Activated B cell treated with CpG ODN at 0.5 μM for 24 hours (primary cell): ENCODE results near the gene POLR2M. TPM values are rescaled to one million over a fixed set of nuclear protein-coding genes. Genes with fewer than 3 reads are reported as not detected.

Source experiments
- ATAC-seq: fragments of 200-7000 bp; cut with Tn5 transposase; one replicate; pipeline ENCODE4 v1.10.0; 2021; ENCODE audit warnings: low read depth, mild to moderate bottlenecking, moderate library complexity
- CTCF ChIA-PET: fragments of 350-600 bp; sonication (Branson Sonifier 250); formaldehyde crosslinking; loops from one replicate; lab custom pipeline; 2021; ENCODE audit warnings: antibody characterized with exemption; lab: Charles Lee
- POLR2A ChIA-PET: fragments of 350-600 bp; sonication (Branson Sonifier 250); formaldehyde crosslinking; loops from one replicate; lab custom pipeline; 2021; ENCODE audit warnings: antibody characterized with exemption; lab: Charles Lee
- DNase-seq: peaks from one replicate; pipeline ENCODE4 v3.0.0; 2022
- H3K27ac Mint-ChIP-seq: one replicate; pipeline ENCODE4 v1.8.0; 2020; ENCODE audit warnings: mixed read lengths
- H3K27me3 Mint-ChIP-seq: one replicate; pipeline ENCODE4 v1.8.0; 2021; ENCODE audit warnings: mixed read lengths
- H3K36me3 Mint-ChIP-seq: one replicate; pipeline ENCODE4 v1.8.0; 2021; ENCODE audit warnings: low read depth, mixed read lengths
- H3K4me1 Mint-ChIP-seq: one replicate; pipeline ENCODE4 v1.8.0; 2021; ENCODE audit warnings: mixed read lengths
- H3K4me3 Mint-ChIP-seq: one replicate; pipeline ENCODE4 v1.8.0; 2020; ENCODE audit warnings: mild to moderate bottlenecking, mixed read lengths
- H3K9me3 Mint-ChIP-seq: one replicate; pipeline ENCODE4 v1.8.0; 2020; ENCODE audit warnings: mixed read lengths
- intact Hi-C: fragments of 100-400 bp; cut with micrococcal nuclease; formaldehyde crosslinking; loops from one replicate; pipeline ENCODE4 v1.15.1; 2024
- total RNA-seq: library from RNA; stranded (reverse); gene quantifications from 2 replicates; pipeline ENCODE4 v1.2.3, GENCODE V29; 2022
- TF ChIP-seq, protein P1 (sequence below): fragments of 200-600 bp; IDR thresholded peaks from one replicate; pipeline ENCODE4 v1.8.0; 2022; ENCODE audit warnings: antibody characterized with exemption, mild to moderate bottlenecking

The POLR2M gene
- total RNA-seq, 1 donor from 2014 or later = 65.2 TPM

DNA sequence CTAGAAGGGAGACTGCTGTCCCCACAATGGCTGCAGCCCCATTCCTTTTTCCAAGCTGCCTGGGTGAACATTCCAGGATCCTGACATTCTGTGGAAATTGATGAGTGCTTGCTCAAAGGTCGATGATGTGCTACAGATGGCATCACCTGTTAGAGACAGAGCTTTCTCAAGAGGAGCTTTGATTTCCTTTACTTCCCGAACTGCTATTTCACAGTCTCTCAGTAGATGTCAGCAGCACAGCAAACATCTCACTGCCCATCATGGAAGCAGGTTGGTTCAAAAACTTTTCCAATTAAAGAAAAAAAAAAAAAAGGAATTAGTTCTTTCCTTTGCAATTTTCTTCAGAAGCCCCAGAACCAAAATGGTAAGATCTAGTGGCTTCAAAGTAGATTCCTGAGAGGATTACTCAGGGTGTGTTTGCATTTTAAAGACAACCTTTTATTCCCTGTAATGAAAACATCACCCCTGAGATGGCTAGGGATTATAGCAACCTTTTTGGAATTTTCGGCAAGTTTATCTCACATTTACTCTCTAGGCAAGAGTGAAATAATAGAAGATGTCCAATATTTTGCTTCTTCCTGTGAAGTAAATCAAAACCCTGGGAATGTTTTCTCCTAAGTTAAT, 44.8 kb downstream of the POLR2M start:
- Mint-ChIP-seq H3K4me3 (no peak overlapping the region), H3K4me1 (no peaks in the 10 kb centered on the region), H3K27me3 (no peaks in the 10 kb centered on the region), H3K36me3 (no peaks in the 10 kb centered on the region), H3K27ac (no peak overlapping the region), H3K9me3 (no peaks in the 10 kb centered on the region)
- TF ChIP-seq, protein P1, sequence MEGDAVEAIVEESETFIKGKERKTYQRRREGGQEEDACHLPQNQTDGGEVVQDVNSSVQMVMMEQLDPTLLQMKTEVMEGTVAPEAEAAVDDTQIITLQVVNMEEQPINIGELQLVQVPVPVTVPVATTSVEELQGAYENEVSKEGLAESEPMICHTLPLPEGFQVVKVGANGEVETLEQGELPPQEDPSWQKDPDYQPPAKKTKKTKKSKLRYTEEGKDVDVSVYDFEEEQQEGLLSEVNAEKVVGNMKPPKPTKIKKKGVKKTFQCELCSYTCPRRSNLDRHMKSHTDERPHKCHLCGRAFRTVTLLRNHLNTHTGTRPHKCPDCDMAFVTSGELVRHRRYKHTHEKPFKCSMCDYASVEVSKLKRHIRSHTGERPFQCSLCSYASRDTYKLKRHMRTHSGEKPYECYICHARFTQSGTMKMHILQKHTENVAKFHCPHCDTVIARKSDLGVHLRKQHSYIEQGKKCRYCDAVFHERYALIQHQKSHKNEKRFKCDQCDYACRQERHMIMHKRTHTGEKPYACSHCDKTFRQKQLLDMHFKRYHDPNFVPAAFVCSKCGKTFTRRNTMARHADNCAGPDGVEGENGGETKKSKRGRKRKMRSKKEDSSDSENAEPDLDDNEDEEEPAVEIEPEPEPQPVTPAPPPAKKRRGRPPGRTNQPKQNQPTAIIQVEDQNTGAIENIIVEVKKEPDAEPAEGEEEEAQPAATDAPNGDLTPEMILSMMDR = no peak
- ATAC-seq (no peak), DNase-seq (no peak)
- intact Hi-C loops = no loop called here
- CTCF ChIA-PET = interaction anchor here (1.1 kb wide), 1 partner anchor 109 kb away, joined by 3 read pairs; no protein-coding TSS in a partner anchor
- POLR2A ChIA-PET = no interaction called here

DNA sequence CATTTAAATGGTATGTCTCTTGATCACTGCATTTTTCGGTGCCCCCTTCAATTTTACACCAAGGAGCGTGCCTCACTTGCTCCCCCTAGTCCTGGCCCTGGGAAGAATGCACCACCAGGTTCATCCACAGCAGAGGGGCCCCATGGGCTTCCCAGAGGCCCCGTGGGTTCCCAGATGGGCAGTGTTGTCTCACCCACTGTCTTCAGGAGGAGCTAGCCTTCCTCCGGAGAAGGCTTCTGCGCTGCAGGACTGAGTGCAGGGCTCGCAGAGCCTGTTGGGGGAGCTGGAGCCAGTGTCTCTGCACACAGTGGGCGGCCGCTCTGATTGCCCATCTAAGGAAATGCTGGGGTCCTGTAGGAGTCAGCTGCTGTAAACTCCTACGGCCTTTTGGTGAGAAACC, 45.9 kb downstream of the POLR2M start:
- Mint-ChIP-seq H3K4me1 (no peaks in the 10 kb centered on the region), H3K36me3 (no peaks in the 10 kb centered on the region), H3K27ac (no peak overlapping the region), H3K9me3 (no peaks in the 10 kb centered on the region), H3K4me3 (no peak overlapping the region), H3K27me3 (no peaks in the 10 kb centered on the region)
- ChIA-PET CTCF (no interaction called here), POLR2A (no interaction called here)
- TF ChIP-seq, protein P1 = no peak
- ATAC-seq (no peak), DNase-seq (no peak)
- intact Hi-C loops = no loop called here

DNA sequence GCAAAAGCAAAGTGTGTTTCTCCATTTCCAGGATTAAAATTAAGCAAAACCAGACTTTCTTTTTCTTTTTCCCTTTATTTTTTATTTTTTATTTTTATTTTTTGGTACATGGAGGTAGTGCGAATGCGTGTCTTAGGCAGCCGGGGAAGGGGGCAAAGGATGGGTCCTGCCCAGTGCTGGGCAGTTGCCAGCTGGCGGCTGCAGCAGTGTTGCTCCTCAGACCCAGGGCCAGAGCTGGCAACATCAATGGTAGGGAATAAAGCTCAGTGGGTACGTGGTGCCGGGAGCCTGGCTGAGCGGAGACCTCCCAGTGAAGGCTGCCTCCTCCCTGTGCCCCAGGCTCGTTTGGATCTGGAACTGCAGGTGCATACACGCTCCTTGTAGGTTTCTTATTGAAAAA, 46.3 kb downstream of the POLR2M start:
- no peak for DNase-seq
- intact Hi-C loops = no loop called here
- no peak overlapping the region for H3K27ac Mint-ChIP-seq
- POLR2A ChIA-PET = no interaction called here
- no peak for ATAC-seq
- H3K36me3 Mint-ChIP-seq = no peaks in the 10 kb centered on the region
- CTCF ChIA-PET = no interaction called here
- H3K4me1 Mint-ChIP-seq = no peaks in the 10 kb centered on the region
- H3K9me3 Mint-ChIP-seq = no peaks in the 10 kb centered on the region
- no peak overlapping the region for H3K4me3 Mint-ChIP-seq
- H3K27me3 Mint-ChIP-seq = no peaks in the 10 kb centered on the region
- TF ChIP-seq, protein P1 = no peak

DNA sequence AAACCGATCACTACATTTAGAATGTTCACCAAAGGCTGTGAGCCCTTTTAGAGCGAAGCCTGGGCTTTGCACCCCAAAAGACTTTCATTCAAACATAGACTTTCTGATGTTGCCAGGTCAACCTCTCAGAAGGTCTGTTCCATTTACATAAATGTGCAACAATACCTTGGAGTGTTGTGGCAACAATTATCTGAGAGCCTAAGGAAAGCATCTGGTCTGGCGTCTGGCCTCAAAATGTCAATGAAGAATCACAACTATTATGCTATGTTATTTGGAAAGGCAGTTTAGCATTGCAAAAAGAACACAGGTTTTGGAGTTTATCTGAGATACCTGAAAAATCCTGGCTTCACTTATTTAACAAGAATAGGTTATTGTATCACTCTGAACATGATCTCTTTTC, 50.0 kb downstream of the POLR2M start:
- intact Hi-C loops = no loop called here
- DNase-seq (no peak), ATAC-seq (no peak)
- ChIA-PET POLR2A (no interaction called here), CTCF (no interaction called here)
- no peaks in the 10 kb centered on the region for H3K36me3 Mint-ChIP-seq
- TF ChIP-seq, protein P1 = no peak
- no peak overlapping the region for H3K27ac Mint-ChIP-seq
- H3K27me3 Mint-ChIP-seq = peaks cover 2% of the 10 kb centered on the region
- no peaks in the 10 kb centered on the region for H3K9me3 Mint-ChIP-seq
- H3K4me3 Mint-ChIP-seq = no peak overlapping the region
- H3K4me1 Mint-ChIP-seq = no peaks in the 10 kb centered on the region

DNA sequence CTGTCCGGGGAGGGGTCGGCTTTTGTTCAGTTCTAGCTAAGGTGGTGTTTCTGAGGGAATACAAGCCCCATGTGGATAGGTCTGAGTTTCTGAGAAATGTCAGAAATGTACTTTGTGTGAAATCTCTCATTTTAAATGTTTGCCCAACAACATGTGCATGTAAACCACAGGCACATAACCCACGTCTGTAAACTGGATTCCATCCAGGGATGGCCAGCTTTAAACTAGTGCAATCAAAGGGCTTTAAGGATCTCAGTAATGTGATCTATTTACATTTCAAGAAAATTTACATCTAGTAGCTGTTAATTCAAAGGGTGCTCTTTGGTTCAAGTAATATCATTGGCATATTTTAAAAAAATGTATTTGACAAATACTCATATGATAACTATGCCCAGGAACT, 52.0 kb downstream of the POLR2M start:
- H3K4me1 Mint-ChIP-seq = no peaks in the 10 kb centered on the region
- TF ChIP-seq, protein P1 = no peak
- CTCF ChIA-PET = no interaction called here
- POLR2A ChIA-PET = no interaction called here
- ATAC-seq = no peak
- H3K4me3 Mint-ChIP-seq = no peak overlapping the region
- DNase-seq = no peak
- no peaks in the 10 kb centered on the region for H3K36me3 Mint-ChIP-seq
- intact Hi-C loops = no loop called here
- peaks cover 4% of the 10 kb centered on the region for H3K27me3 Mint-ChIP-seq
- no peak overlapping the region for H3K27ac Mint-ChIP-seq
- H3K9me3 Mint-ChIP-seq = no peaks in the 10 kb centered on the region
